ENCODE results near the gene LCTL. TPM values are rescaled to one million over a fixed set of nuclear protein-coding genes. Genes with fewer than 3 reads are reported as not detected.

LCTL gene
- total and polyA plus RNA-seq, 10 of the 15 experiments (the other 5 are each of a cell fraction or from before 2014, with no cell fraction given), result 0.07 to 0.76 (median 0.40) TPM; not detected in 5

GRCh38 chr15:66504563-66505429 is 61.0 kb downstream of the LCTL start, which contains the start of the genes RPL4 and ZWILCH (continued):
- TF ChIP-seq RELA (IDR thresholded peaks at IDR 0.05; ENCODE audit: borderline replicate concordance, partially characterized antibody), result peak; percentile 35
- TF ChIP-seq PML (IDR thresholded peaks at IDR 0.05; ENCODE audit: low read length), result peak; percentile 99
- TF ChIP-seq MYB (IDR thresholded peaks at IDR 0.05; ENCODE audit: borderline replicate concordance, low read depth, low read length), result no peak
- peak; percentile 76; the same call in 1 of the 2 replicates for TF ChIP-seq ZNF207 (IDR thresholded peaks at IDR 0.05; ENCODE audit: borderline replicate concordance)
- no peak for TF ChIP-seq CBX5 (IDR thresholded peaks at IDR 0.05; ENCODE audit: low read depth)
- TF ChIP-seq KLF5 (IDR thresholded peaks at IDR 0.05; ENCODE audit: partially characterized antibody), result peak; percentile 78
- no peak for TF ChIP-seq STAT1 (conservative IDR thresholded peaks at IDR 0.05)
- no peak for TF ChIP-seq HDGF (IDR thresholded peaks at IDR 0.05)
- peak; percentile 59; the same call in 1 of the 2 replicates for TF ChIP-seq FOXM1 (IDR thresholded peaks at IDR 0.05; ENCODE audit: low read depth, low read length)
- TF ChIP-seq HDAC6 (IDR thresholded peaks at IDR 0.05; ENCODE audit: unreplicated experiment), result no peak
- no peak for TF ChIP-seq SIX5 (IDR thresholded peaks at IDR 0.05; ENCODE audit: low read depth, low read length, severe bottlenecking)
- TF ChIP-seq, protein P1, sequence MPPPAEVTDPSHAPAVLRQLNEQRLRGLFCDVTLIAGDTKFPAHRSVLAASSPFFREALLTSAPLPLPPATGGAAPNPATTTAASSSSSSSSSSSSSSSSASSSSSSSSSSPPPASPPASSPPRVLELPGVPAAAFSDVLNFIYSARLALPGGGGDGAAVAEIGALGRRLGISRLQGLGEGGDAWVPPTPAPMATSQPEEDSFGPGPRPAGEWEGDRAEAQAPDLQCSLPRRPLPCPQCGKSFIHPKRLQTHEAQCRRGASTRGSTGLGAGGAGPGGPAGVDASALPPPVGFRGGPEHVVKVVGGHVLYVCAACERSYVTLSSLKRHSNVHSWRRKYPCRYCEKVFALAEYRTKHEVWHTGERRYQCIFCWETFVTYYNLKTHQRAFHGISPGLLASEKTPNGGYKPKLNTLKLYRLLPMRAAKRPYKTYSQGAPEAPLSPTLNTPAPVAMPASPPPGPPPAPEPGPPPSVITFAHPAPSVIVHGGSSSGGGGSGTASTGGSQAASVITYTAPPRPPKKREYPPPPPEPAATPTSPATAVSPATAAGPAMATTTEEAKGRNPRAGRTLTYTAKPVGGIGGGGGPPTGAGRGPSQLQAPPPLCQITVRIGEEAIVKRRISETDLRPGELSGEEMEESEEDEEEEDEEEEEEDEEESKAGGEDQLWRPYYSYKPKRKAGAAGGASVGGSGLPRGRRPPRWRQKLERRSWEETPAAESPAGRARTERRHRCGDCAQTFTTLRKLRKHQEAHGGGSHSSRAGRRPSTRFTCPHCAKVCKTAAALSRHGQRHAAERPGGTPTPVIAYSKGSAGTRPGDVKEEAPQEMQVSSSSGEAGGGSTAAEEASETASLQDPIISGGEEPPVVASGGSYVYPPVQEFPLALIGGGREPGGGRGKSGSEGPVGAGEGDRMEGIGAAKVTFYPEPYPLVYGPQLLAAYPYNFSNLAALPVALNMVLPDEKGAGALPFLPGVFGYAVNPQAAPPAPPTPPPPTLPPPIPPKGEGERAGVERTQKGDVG (CRISPR knock-in tag; IDR thresholded peaks at IDR 0.05), result no peak
- no peak; the same call in 1 of the 2 replicates for TF ChIP-seq JUNB (IDR thresholded peaks at IDR 0.05)
- TF ChIP-seq CEBPB (IDR thresholded peaks at IDR 0.05; ENCODE audit: borderline replicate concordance in 1 of 2, low read depth in 2 of 2, low read length in 2 of 2), result no peak; a peak in 1 of 4 replicates
- TF ChIP-seq CHD2 (IDR thresholded peaks at IDR 0.05; ENCODE audit: borderline replicate concordance, low read depth, low read length), result peak; percentile 97
- TF ChIP-seq, protein P2, sequence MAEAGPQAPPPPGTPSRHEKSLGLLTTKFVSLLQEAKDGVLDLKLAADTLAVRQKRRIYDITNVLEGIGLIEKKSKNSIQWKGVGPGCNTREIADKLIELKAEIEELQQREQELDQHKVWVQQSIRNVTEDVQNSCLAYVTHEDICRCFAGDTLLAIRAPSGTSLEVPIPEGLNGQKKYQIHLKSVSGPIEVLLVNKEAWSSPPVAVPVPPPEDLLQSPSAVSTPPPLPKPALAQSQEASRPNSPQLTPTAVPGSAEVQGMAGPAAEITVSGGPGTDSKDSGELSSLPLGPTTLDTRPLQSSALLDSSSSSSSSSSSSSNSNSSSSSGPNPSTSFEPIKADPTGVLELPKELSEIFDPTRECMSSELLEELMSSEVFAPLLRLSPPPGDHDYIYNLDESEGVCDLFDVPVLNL (IDR thresholded peaks at IDR 0.05; ENCODE audit: low read depth, low read length), result peak; percentile 85
- no peak for TF ChIP-seq KDM1A (IDR thresholded peaks at IDR 0.05; ENCODE audit: borderline replicate concordance)
- TF ChIP-seq NFIC (IDR thresholded peaks at IDR 0.05; ENCODE audit: low read depth, low read length), result 0 out of 2 replicates have a peak, but pooled peaks have one; percentile 55
- TF ChIP-seq IKZF2 (IDR thresholded peaks at IDR 0.05), result peak in 1 of 2 experiments; percentile 35; a peak in 2 of 4 replicates
- TF ChIP-seq ATF3 (IDR thresholded peaks at IDR 0.05; ENCODE audit: borderline replicate concordance, extremely low read depth, low read depth, low read length), result no peak
- 0 out of 2 replicates have a peak, but pooled peaks have one; percentile 64 for TF ChIP-seq GATAD2B (conservative IDR thresholded peaks at IDR 0.05; ENCODE audit: low read depth)
- TF ChIP-seq SUZ12 (IDR thresholded peaks at IDR 0.05; ENCODE audit: unreplicated experiment), result no peak
- TF ChIP-seq ZNF384 (IDR thresholded peaks at IDR 0.05; ENCODE audit: borderline replicate concordance, low read depth, low read length), result no peak
- TF ChIP-seq SPI1 (IDR thresholded peaks at IDR 0.05; ENCODE audit: borderline replicate concordance, insufficient read depth, low read depth, low read length), result no peak; the same call in 1 of the 2 replicates

Data from GM12878 (cell line).